Activated CD8-positive, alpha-beta T cell treated with anti-CD3 and anti-CD28 coated beads for 36 hours (primary cell): ENCODE results near the gene AMT. TPM values are rescaled to one million over a fixed set of nuclear protein-coding genes. Genes with fewer than 3 reads are reported as not detected.

Experiments
- ATAC-seq: fragments of 200-7000 bp; cut with Tn5 transposase; one replicate; pipeline ENCODE4 v1.10.0; 2021; ENCODE audit warnings: mild to moderate bottlenecking, moderate library complexity
- CTCF ChIA-PET: fragments of 350-600 bp; sonication (Branson Sonifier 250); formaldehyde crosslinking; loops from one replicate; lab custom pipeline; 2021; ENCODE audit warnings: antibody characterized with exemption; lab: Charles Lee
- POLR2A ChIA-PET: fragments of 350-600 bp; sonication (Branson Sonifier 250); formaldehyde crosslinking; loops from one replicate; lab custom pipeline; 2021; ENCODE audit warnings: antibody characterized with exemption; lab: Charles Lee
- DNase-seq: peaks from one replicate; pipeline ENCODE4 v3.0.0-alpha.2; 2020
- H3K27ac Mint-ChIP-seq: one replicate; pipeline ENCODE4 v1.8.0; 2021; ENCODE audit warnings: mild to moderate bottlenecking, mixed read lengths
- H3K27me3 Mint-ChIP-seq: one replicate; pipeline ENCODE4 v1.8.0; 2021; ENCODE audit warnings: mixed read lengths
- H3K36me3 Mint-ChIP-seq: one replicate; pipeline ENCODE4 v1.8.0; 2021; ENCODE audit warnings: low read depth, mixed read lengths
- H3K4me1 Mint-ChIP-seq: one replicate; pipeline ENCODE4 v1.8.0; 2021; ENCODE audit warnings: low read depth, mixed read lengths
- H3K4me3 Mint-ChIP-seq: one replicate; pipeline ENCODE4 v1.8.0; 2021; ENCODE audit warnings: mild to moderate bottlenecking, moderate library complexity, mixed read lengths
- H3K9me3 Mint-ChIP-seq: one replicate; pipeline ENCODE4 v1.8.0; 2021; ENCODE audit warnings: mixed read lengths
- intact Hi-C: fragments of 100-400 bp; cut with micrococcal nuclease; formaldehyde crosslinking; loops from one replicate; pipeline ENCODE4 v1.10.0; 2022
- total RNA-seq, 2 experiments: library from RNA; stranded (reverse); gene quantifications; one replicate each; pipeline ENCODE4 v1.2.3, GENCODE V29; 2021
- TF ChIP-seq, protein P1 (sequence below): fragments of 200-600 bp; IDR thresholded peaks from one replicate; pipeline ENCODE4 v1.8.0; 2022; ENCODE audit warnings: antibody characterized with exemption, mild to moderate bottlenecking

The AMT gene
- total RNA-seq, 2 experiments from 2014 or later: 2.5 to 4.4 TPM

- CTCF ChIA-PET: no interaction called here
- no peak overlapping the region for H3K4me3 Mint-ChIP-seq
- ATAC-seq: no peak
- DNase-seq: no peak
- peaks cover 6% of the 10 kb centered on the region for H3K4me1 Mint-ChIP-seq
- no peak overlapping the region for H3K27ac Mint-ChIP-seq
- intact Hi-C loops: no loop called here
- no peaks in the 10 kb centered on the region for H3K9me3 Mint-ChIP-seq
- no peaks in the 10 kb centered on the region for H3K27me3 Mint-ChIP-seq
- POLR2A ChIA-PET: no interaction called here
- peaks cover under 1% of the 10 kb centered on the region for H3K36me3 Mint-ChIP-seq
- TF ChIP-seq, protein P1, sequence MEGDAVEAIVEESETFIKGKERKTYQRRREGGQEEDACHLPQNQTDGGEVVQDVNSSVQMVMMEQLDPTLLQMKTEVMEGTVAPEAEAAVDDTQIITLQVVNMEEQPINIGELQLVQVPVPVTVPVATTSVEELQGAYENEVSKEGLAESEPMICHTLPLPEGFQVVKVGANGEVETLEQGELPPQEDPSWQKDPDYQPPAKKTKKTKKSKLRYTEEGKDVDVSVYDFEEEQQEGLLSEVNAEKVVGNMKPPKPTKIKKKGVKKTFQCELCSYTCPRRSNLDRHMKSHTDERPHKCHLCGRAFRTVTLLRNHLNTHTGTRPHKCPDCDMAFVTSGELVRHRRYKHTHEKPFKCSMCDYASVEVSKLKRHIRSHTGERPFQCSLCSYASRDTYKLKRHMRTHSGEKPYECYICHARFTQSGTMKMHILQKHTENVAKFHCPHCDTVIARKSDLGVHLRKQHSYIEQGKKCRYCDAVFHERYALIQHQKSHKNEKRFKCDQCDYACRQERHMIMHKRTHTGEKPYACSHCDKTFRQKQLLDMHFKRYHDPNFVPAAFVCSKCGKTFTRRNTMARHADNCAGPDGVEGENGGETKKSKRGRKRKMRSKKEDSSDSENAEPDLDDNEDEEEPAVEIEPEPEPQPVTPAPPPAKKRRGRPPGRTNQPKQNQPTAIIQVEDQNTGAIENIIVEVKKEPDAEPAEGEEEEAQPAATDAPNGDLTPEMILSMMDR: no peak
Measured at GRCh38 chr3:49466085-49466484, 43.8 kb upstream of the AMT start.

- TF ChIP-seq, protein P1: no peak
- intact Hi-C loops: no loop called here
- no peaks in the 10 kb centered on the region for H3K36me3 Mint-ChIP-seq
- no peaks in the 10 kb centered on the region for H3K27me3 Mint-ChIP-seq
- ChIA-PET CTCF (no interaction called here), POLR2A (no interaction called here)
- H3K4me1 Mint-ChIP-seq: peaks cover 5% of the 10 kb centered on the region
- no peak overlapping the region for H3K27ac Mint-ChIP-seq
- DNase-seq (no peak), ATAC-seq (no peak)
- no peak overlapping the region for H3K4me3 Mint-ChIP-seq
- no peaks in the 10 kb centered on the region for H3K9me3 Mint-ChIP-seq
Measured at GRCh38 chr3:49465270-49466034, 43.2 kb upstream of the AMT start.

DNA sequence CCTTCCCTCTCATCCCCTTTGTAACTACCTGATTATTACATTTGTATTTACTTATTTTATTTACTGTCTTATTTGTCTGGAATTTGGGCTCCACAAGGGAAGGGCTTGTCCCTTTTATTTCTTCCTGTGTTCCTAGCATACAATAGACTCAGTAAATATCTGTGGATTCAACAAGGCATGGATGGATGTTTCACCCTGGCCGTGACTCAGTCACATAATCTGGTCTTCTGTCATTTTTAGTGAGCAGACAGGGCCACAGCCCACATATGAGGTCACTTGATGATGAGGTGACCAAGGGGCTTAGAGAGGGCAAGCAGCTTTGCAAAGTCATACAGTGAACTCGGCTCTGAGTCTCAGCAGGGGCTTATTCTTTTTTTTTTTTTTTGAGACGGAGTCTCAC, 39.9 kb upstream of the AMT start:
- no peaks in the 10 kb centered on the region for H3K27me3 Mint-ChIP-seq
- no peak for DNase-seq
- no peaks in the 10 kb centered on the region for H3K36me3 Mint-ChIP-seq
- no peak overlapping the region for H3K4me3 Mint-ChIP-seq
- no peaks in the 10 kb centered on the region for H3K4me1 Mint-ChIP-seq
- ATAC-seq: no peak
- POLR2A ChIA-PET: no interaction called here
- no peak overlapping the region for H3K27ac Mint-ChIP-seq
- intact Hi-C loops: no loop called here
- TF ChIP-seq, protein P1: no peak
- H3K9me3 Mint-ChIP-seq: no peaks in the 10 kb centered on the region
- CTCF ChIA-PET: no interaction called here

GRCh38 chr3:49461443-49462171, 39.3 kb upstream of the AMT start:
- intact Hi-C loops: no loop called here
- Mint-ChIP-seq H3K9me3 (no peaks in the 10 kb centered on the region), H3K27ac (no peak overlapping the region), H3K27me3 (no peaks in the 10 kb centered on the region), H3K4me1 (no peaks in the 10 kb centered on the region), H3K4me3 (no peak overlapping the region), H3K36me3 (no peaks in the 10 kb centered on the region)
- no peak for DNase-seq
- ChIA-PET POLR2A (no interaction called here), CTCF (no interaction called here)
- no peak for ATAC-seq
- TF ChIP-seq, protein P1: no peak

- ChIA-PET CTCF (interaction anchor here (2.2 kb wide), 1 partner anchor 12 kb away, joined by 10 read pairs; no protein-coding TSS in a partner anchor), POLR2A (interaction anchor here (1.1 kb wide), 1 partner anchor 44 kb away, joined by 3 read pairs; no protein-coding TSS in a partner anchor)
- H3K27ac Mint-ChIP-seq: no peak overlapping the region
- no peak for ATAC-seq
- TF ChIP-seq, protein P1: no peak
- intact Hi-C loops: no loop called here
- no peaks in the 10 kb centered on the region for H3K36me3 Mint-ChIP-seq
- H3K9me3 Mint-ChIP-seq: no peaks in the 10 kb centered on the region
- H3K27me3 Mint-ChIP-seq: no peaks in the 10 kb centered on the region
- H3K4me1 Mint-ChIP-seq: no peaks in the 10 kb centered on the region
- H3K4me3 Mint-ChIP-seq: no peak overlapping the region
- DNase-seq: no peak
Measured at GRCh38 chr3:49460956-49461355, 38.7 kb upstream of the AMT start.
